ENCODE data around the gene LIPE.

Gene LIPE

GRCh38 chr19:42394751-42395150 is 32.4 kb downstream of the LIPE start:
- Histone ChIP-seq H3K27me3 (ENCODE audit: insufficient read depth, low read length) (no peaks in the 10 kb centered on the region), H3K9me3 (ENCODE audit: low read length) (no peaks in the 10 kb centered on the region), H4K20me1 (ENCODE audit: insufficient read depth, low read length) (no peaks in the 10 kb centered on the region), H3K79me2 (ENCODE audit: insufficient read depth, low read length) (no peaks in the 10 kb centered on the region), H3K4me3 (ENCODE audit: low read depth, low read length, poor library complexity, severe bottlenecking) (no peak overlapping the region), H3K9ac (ENCODE audit: low read length) (no peak overlapping the region), H3K4me1 (ENCODE audit: insufficient read depth, low read length, severe bottlenecking) (peaks cover 16% of the 10 kb centered on the region), H2AFZ (ENCODE audit: low read length) (no peak overlapping the region), H3K27ac (ENCODE audit: low read depth, low read length, poor library complexity, severe bottlenecking) (no peak overlapping the region), H3K4me2 (ENCODE audit: low read length) (no peak overlapping the region), H3F3A (ENCODE audit: insufficient read depth, low read length) (no peaks in the 10 kb centered on the region), H3K36me3 (ENCODE audit: insufficient read depth, low read length) (no peaks in the 10 kb centered on the region), H3K9me2 (ENCODE audit: low read depth, low read length) (no peaks in the 10 kb centered on the region)
- TF ChIP-seq CTCF (IDR thresholded peaks at IDR 0.05; ENCODE audit: low read length) (no peak), EZH2 (IDR thresholded peaks at IDR 0.05; ENCODE audit: borderline replicate concordance, low read length) (no peak)

- Histone ChIP-seq H3K27me3 (ENCODE audit: insufficient read depth, low read length) (no peaks in the 10 kb centered on the region; the same call in 1 of the 2 replicates), H3K79me2 (ENCODE audit: insufficient read depth, low read length) (no peaks in the 10 kb centered on the region), H3K4me3 (ENCODE audit: low read depth, low read length, poor library complexity, severe bottlenecking) (no peak overlapping the region), H3K27ac (ENCODE audit: low read depth, low read length, poor library complexity, severe bottlenecking) (no peak overlapping the region), H2AFZ (ENCODE audit: low read length) (no peak overlapping the region), H3K9me3 (ENCODE audit: low read length) (no peaks in the 10 kb centered on the region), H3K9ac (ENCODE audit: low read length) (no peak overlapping the region), H3K4me2 (ENCODE audit: low read length) (no peak overlapping the region), H3F3A (ENCODE audit: insufficient read depth, low read length) (no peaks in the 10 kb centered on the region), H3K36me3 (ENCODE audit: insufficient read depth, low read length) (no peaks in the 10 kb centered on the region), H4K20me1 (ENCODE audit: insufficient read depth, low read length) (no peaks in the 10 kb centered on the region), H3K4me1 (ENCODE audit: insufficient read depth, low read length, severe bottlenecking) (peaks cover 8% of the 10 kb centered on the region), H3K9me2 (ENCODE audit: low read depth, low read length) (no peaks in the 10 kb centered on the region)
- no peak for TF ChIP-seq CTCF (IDR thresholded peaks at IDR 0.05; ENCODE audit: low read length)
- no peak for TF ChIP-seq EZH2 (IDR thresholded peaks at IDR 0.05; ENCODE audit: borderline replicate concordance, low read length)
These were observed 35.0 kb downstream of the LIPE start for GRCh38 chr19:42392165-42392564.

GRCh38 chr19:42389899-42390298 is 37.3 kb downstream of the LIPE start, which contains the start of gene CNFN:
CNFN (minus strand) TSS chr19:42390297; CDS start chr19:42389037, 1,260 bp downstream.
- H2AFZ ChIP-seq (ENCODE audit: low read length): no peak within 1 kb of the TSS
- H3K9me3 ChIP-seq (ENCODE audit: low read length): no peaks in the 10 kb centered on the region
- no peaks in the 10 kb centered on the region for H3K36me3 ChIP-seq (ENCODE audit: insufficient read depth, low read length)
- no peaks in the 10 kb centered on the region for H4K20me1 ChIP-seq (ENCODE audit: insufficient read depth, low read length)
- TF ChIP-seq CTCF (IDR thresholded peaks at IDR 0.05; ENCODE audit: low read length): no peak
- no peak for TF ChIP-seq EZH2 (IDR thresholded peaks at IDR 0.05; ENCODE audit: borderline replicate concordance, low read length)
- no peaks in the 10 kb centered on the region for H3K9me2 ChIP-seq (ENCODE audit: low read depth, low read length)
- H3K9ac ChIP-seq (ENCODE audit: low read length): no peak within 1 kb of the TSS
- peaks cover 7% of the 10 kb centered on the region for H3K4me1 ChIP-seq (ENCODE audit: insufficient read depth, low read length, severe bottlenecking)
- H3F3A ChIP-seq (ENCODE audit: insufficient read depth, low read length): no peaks in the 10 kb centered on the region
- H3K4me3 ChIP-seq (ENCODE audit: low read depth, low read length, poor library complexity, severe bottlenecking): no peak within 1 kb of the TSS
- H3K27me3 ChIP-seq (ENCODE audit: insufficient read depth, low read length): no peaks in the 10 kb centered on the region; the same call in 1 of the 2 replicates
- no peak within 1 kb of the TSS for H3K27ac ChIP-seq (ENCODE audit: low read depth, low read length, poor library complexity, severe bottlenecking)
- no peak within 1 kb of the TSS for H3K4me2 ChIP-seq (ENCODE audit: low read length)
- no peaks in the 10 kb centered on the region for H3K79me2 ChIP-seq (ENCODE audit: insufficient read depth, low read length)

Measured in OCI-LY1 (cell line).